Lower leg skin (tissue), 3 donors: ENCODE results near the gene SPG11.

Source experiments
- CTCF ChIP-seq, 3 donors: fragments of 450-650 bp; IDR thresholded peaks; one replicate each; pipeline ENCODE4 v1.5.1; 2016; ENCODE audit warnings: antibody characterized with exemption in 3 of 3, mild to moderate bottlenecking in 3 of 3, moderate library complexity in 2 of 3
- POLR2A ChIP-seq, 2 donors: fragments of 450-650 bp; IDR thresholded peaks; one replicate each; pipeline ENCODE4 v1.6.1; 2016 to 2017; ENCODE audit warnings: antibody characterized with exemption in 2 of 2, mild to moderate bottlenecking in 1 of 2, moderate library complexity in 1 of 2

- TF ChIP-seq CTCF (IDR thresholded peaks at IDR 0.05) (no peak), POLR2A (IDR thresholded peaks at IDR 0.05) (no peak)
Measured at GRCh38 chr15:44706401-44706800, 42.9 kb upstream of the SPG11 start.
